H1 (cell line): ENCODE data around the gene AMZ1. TPM values are rescaled to one million over a fixed set of nuclear protein-coding genes. Genes with fewer than 3 reads are reported as not detected.
"Not testable (repeated sequence)": the region's sequence is repeated elsewhere in the genome, so short reads cannot be mapped to it uniquely, and the experiment has no call there.

ENCODE experiments used
- CTCF ChIA-PET: fragments of 300-600 bp; sonication (Branson Sonifier 250); formaldehyde crosslinking; loops from one replicate; lab custom pipeline; 2021; ENCODE audit not compliant: partially characterized antibody; lab: Charles Lee
- POLR2A ChIA-PET: fragments of 300-600 bp; sonication (Branson Sonifier 250); formaldehyde crosslinking; loops from one replicate; lab custom pipeline; 2021; ENCODE audit warnings: inconsistent platforms; ENCODE audit not compliant: partially characterized antibody; lab: Charles Lee
- DNase-seq, 2 experiments: peaks; one replicate each; pipeline versions ENCODE4 v3.0.0 to v3.0.0-alpha.2; 2010 to 2022; ENCODE audit warnings: low spot score in 2 of 2, low read depth in 1 of 2, mixed read lengths in 1 of 2
- FAIRE-seq: peaks from 2 replicates; lab custom pipeline; 2011; peaks lifted over from hg19 to GRCh38; lab: Jason Lieb, UNC
- H2AFZ ChIP-seq: 2 replicates; pipeline ENCODE4 v1.8.1; 2012; ENCODE audit warnings: low read length, inconsistent platforms
- H2AK5ac ChIP-seq: 2 replicates; pipeline ENCODE4 v1.6.1; 2013; ENCODE audit warnings: low read depth, low read length
- H2BK120ac ChIP-seq: replicated peaks from 2 replicates; pipeline ENCODE3; 2013; ENCODE audit warnings: low read depth, low read length, inconsistent platforms
- H2BK12ac ChIP-seq: 2 replicates; pipeline ENCODE4 v1.6.1; 2013; ENCODE audit warnings: low read depth, low read length
- H2BK15ac ChIP-seq: 2 replicates; pipeline ENCODE4 v1.6.1; 2013; ENCODE audit warnings: low read length
- H2BK20ac ChIP-seq: 2 replicates; pipeline ENCODE4 v1.6.1; 2013; ENCODE audit warnings: low read length
- H2BK5ac ChIP-seq: 2 replicates; pipeline ENCODE4 v1.6.1; 2013; ENCODE audit warnings: low read depth, low read length
- H3K14ac ChIP-seq: 2 replicates; pipeline ENCODE4 v1.6.1; 2013; ENCODE audit warnings: inconsistent platforms; ENCODE audit not compliant: insufficient read length
- H3K18ac ChIP-seq: 2 replicates; pipeline ENCODE4 v1.6.1; 2013; ENCODE audit warnings: low read length; ENCODE audit errors: extremely low read depth
- H3K23ac ChIP-seq: 2 replicates; pipeline ENCODE4 v1.6.1; 2013; ENCODE audit warnings: inconsistent platforms; ENCODE audit not compliant: insufficient read length
- H3K23me2 ChIP-seq: 2 replicates; pipeline ENCODE4 v1.6.1; 2013; ENCODE audit warnings: low read depth, low read length
- H3K27ac ChIP-seq: 2 replicates; pipeline ENCODE4 v1.6.1; 2011; ENCODE audit warnings: low read depth, low read length, inconsistent platforms
- H3K27me3 ChIP-seq, 4 experiments: replicated peaks in 1 of 4; 1 replicate in 1 of 4; 2 replicates in 3 of 4; pipeline versions ENCODE4 v1.6.1 to v1.8.1; 2011 to 2013; ENCODE audit warnings: low read length in 3 of 4, mild to moderate bottlenecking in 3 of 4, inconsistent platforms in 2 of 4, mixed read lengths in 2 of 4, moderate library complexity in 1 of 4; ENCODE audit not compliant: control insufficient read depth in 3 of 4, insufficient read depth in 3 of 4; ENCODE audit errors: extremely low read depth in 1 of 4
- H3K36me3 ChIP-seq, 4 experiments: 2 replicates each; pipeline versions ENCODE4 v1.6.1 to v1.8.1; 2011 to 2013; ENCODE audit warnings: mild to moderate bottlenecking in 4 of 4, low read length in 3 of 4, moderate library complexity in 2 of 4, control low read depth in 1 of 4, inconsistent platforms in 1 of 4; ENCODE audit not compliant: insufficient read depth in 4 of 4, control insufficient read depth in 2 of 4
- H3K4ac ChIP-seq: replicated peaks from 2 replicates; pipeline ENCODE3; 2013; ENCODE audit warnings: low read length, low read depth, mixed read lengths, inconsistent platforms; ENCODE audit not compliant: insufficient read length
- H3K4me1 ChIP-seq, 4 experiments: replicated peaks in 1 of 4; 1 replicate in 1 of 4; 2 replicates in 3 of 4; pipeline versions ENCODE4 v1.6.1 to v1.8.1; 2011 to 2013; ENCODE audit warnings: low read length in 3 of 4, inconsistent platforms in 2 of 4, mixed read lengths in 1 of 4; ENCODE audit not compliant: insufficient read depth in 4 of 4, control insufficient read depth in 3 of 4
- H3K4me2 ChIP-seq, 2 experiments: 2 replicates each; pipeline versions ENCODE4 v1.6.1 to v1.8.1; 2011 to 2013; ENCODE audit warnings: low read depth in 2 of 2, low read length in 2 of 2, control low read depth in 1 of 2, inconsistent platforms in 1 of 2, mild to moderate bottlenecking in 1 of 2; ENCODE audit not compliant: insufficient read depth in 1 of 2
- H3K4me3 ChIP-seq, 4 experiments: fragments of 200-600, 300-600 bp in 1 of 4; sonication (generic), shearing (Covaris generic), sonication (Bioruptor Twin) in 1 of 4; 2 replicates each; pipeline versions ENCODE4 v1.5.1 to v1.8.1; 2011 to 2016; ENCODE audit warnings: low read length in 4 of 4, low read depth in 3 of 4, control low read depth in 2 of 4, inconsistent platforms in 2 of 4, mild to moderate bottlenecking in 2 of 4, mixed read lengths in 1 of 4, moderate library complexity in 1 of 4; ENCODE audit not compliant: insufficient read depth in 2 of 4; ENCODE audit errors: extremely low read depth in 1 of 4
- H3K56ac ChIP-seq: replicated peaks from 2 replicates; pipeline ENCODE3; 2013; ENCODE audit warnings: low read depth, mild to moderate bottlenecking, mixed read lengths, low read length, inconsistent platforms; ENCODE audit not compliant: insufficient read length
- H3K79me1 ChIP-seq: 2 replicates; pipeline ENCODE4 v1.6.1; 2013; ENCODE audit warnings: low read depth, low read length, control low read depth
- H3K79me2 ChIP-seq, 2 experiments: 2 replicates each; pipeline versions ENCODE4 v1.6.1 to v1.8.1; 2012 to 2013; ENCODE audit warnings: low read length in 2 of 2, mild to moderate bottlenecking in 2 of 2, inconsistent platforms in 1 of 2; ENCODE audit not compliant: insufficient read depth in 2 of 2, control insufficient read depth in 1 of 2
- H3K9ac ChIP-seq, 4 experiments: replicated peaks in 1 of 4; 1 replicate in 1 of 4; 2 replicates in 3 of 4; pipeline versions ENCODE4 v1.6.1 to v1.8.1; 2011 to 2013; ENCODE audit warnings: low read depth in 3 of 4, low read length in 3 of 4, control low read depth in 2 of 4, mild to moderate bottlenecking in 2 of 4, moderate library complexity in 2 of 4, inconsistent platforms in 1 of 4; ENCODE audit errors: extremely low read depth in 1 of 4
- H3K9me3 ChIP-seq, 2 experiments: 2 replicates each; pipeline versions ENCODE4 v1.6.1 to v1.8.1; 2012 to 2013; ENCODE audit warnings: mild to moderate bottlenecking in 2 of 2, moderate library complexity in 2 of 2, control low read depth in 1 of 2, inconsistent platforms in 1 of 2, low read depth in 1 of 2, low read length in 1 of 2, mixed read lengths in 1 of 2; ENCODE audit not compliant: insufficient read depth in 2 of 2
- H4K20me1 ChIP-seq, 2 experiments: replicated peaks in 1 of 2; 2 replicates each; pipeline versions ENCODE3 to v1.8.1; 2011 to 2013; ENCODE audit warnings: inconsistent platforms in 2 of 2, low read length in 2 of 2, mild to moderate bottlenecking in 1 of 2; ENCODE audit not compliant: insufficient read depth in 2 of 2, control insufficient read depth in 1 of 2
- H4K5ac ChIP-seq: 2 replicates; pipeline ENCODE4 v1.6.1; 2013; ENCODE audit warnings: low read length, low read depth, mixed read lengths, inconsistent platforms; ENCODE audit not compliant: insufficient read length
- H4K8ac ChIP-seq: 2 replicates; pipeline ENCODE4 v1.8.0; 2013; ENCODE audit warnings: mild to moderate bottlenecking, moderate library complexity, low read length, inconsistent platforms; ENCODE audit not compliant: insufficient read depth; ENCODE audit errors: extremely low read depth
- H4K91ac ChIP-seq: replicated peaks from 2 replicates; pipeline ENCODE3; 2013; ENCODE audit warnings: low read length, mixed read lengths, inconsistent platforms; ENCODE audit not compliant: insufficient read length
- RFX5 ChIP-seq: IDR thresholded peaks from 2 replicates; pipeline ENCODE4 v1.6.1; 2011; ENCODE audit warnings: low read depth, low read length, improper control_type of control experiment, borderline replicate concordance
- WGBS, 2 experiments: shearing (Covaris generic) in 1 of 2; methylation state at CpG; one replicate each; pipeline versions ENCODE4 v1.1.6 to v1.1.7; 2013 to 2015; ENCODE audit warnings: low lambda C conversion rate in 2 of 2, mixed read lengths in 2 of 2, inconsistent platforms in 1 of 2, low coverage in 1 of 2, missing lambda C conversion rate in 1 of 2; ENCODE audit not compliant: insufficient replicate concordance in 2 of 2, insufficient coverage in 1 of 2, insufficient read length in 1 of 2; ENCODE audit errors: extremely low coverage in 1 of 2, missing lambda C conversion rate in 1 of 2; 5-methylcytosine and 5-hydroxymethylcytosine counted together
- polyA plus RNA-seq, 7 experiments: library from polyadenylated mRNA; depleted of rRNA in 3 of 7; stranded (reverse) in 5 of 7; unstranded in 2 of 7; fragments of >200 nt in 5 of 7; fragments of 200-250 nt in 2 of 7; gene quantifications; 1 replicate in 5 of 7; 2 replicates in 1 of 7; 4 replicates in 1 of 7; pipeline versions ENCODE4 v1.2.1 to v1.2.3, GENCODE V29; 2011 to 2013; ENCODE audit warnings: missing spikeins in 2 of 7, mixed read lengths in 2 of 7
- total RNA-seq: library from RNA; stranded (reverse); fragmentation: NEBNext Ultra II Directional; extraction: Animal tissue kit (Norgen Biotek cat#: 25700); gene quantifications from 2 replicates; pipeline ENCODE4 v1.2.1, GENCODE V29; 2021

AMZ1 gene
- total and polyA plus RNA-seq, 2 of the 8 experiments (the other 6 are each of a cell fraction or from before 2014, with no cell fraction given), result 0.59 to 1.4 TPM

DNA sequence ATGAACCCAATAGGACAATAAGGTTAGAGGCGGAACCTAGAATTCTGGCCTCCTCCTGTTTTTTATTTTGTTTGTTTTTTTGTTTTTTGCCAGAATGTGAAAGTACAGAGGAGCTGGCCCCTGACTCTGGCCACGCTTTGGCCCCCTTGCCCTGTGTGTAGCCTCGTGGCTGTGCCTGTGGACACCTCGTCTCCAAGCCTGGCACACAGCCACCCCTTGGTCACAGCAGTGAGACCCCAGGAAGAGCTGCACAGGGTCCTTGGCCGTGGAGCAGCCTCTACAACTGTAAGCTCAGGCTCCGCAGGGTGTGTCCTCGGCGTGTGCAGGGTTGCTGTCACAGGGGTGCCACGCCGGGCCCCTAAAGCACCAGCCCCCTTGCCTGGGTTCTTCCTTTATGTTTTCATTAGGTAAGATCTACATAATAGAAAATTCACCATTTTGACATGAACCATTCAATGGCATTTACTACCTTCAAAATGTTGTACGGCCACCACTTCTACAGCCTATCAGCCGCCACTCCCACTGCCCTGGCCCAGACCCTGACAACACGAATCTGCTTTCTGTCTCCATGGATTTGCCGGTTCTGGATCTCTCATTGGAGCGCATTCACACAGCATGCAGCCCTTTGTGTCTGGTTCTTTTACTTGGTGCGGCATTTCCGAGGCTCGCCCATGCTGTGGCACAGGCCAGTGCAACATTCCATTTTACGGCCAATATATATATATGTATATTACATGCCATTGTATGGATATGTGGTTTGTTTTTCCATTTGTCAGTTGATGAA, 51.0 kb downstream of the AMZ1 start (continued):
- no peak for TF ChIP-seq RFX5

DNA sequence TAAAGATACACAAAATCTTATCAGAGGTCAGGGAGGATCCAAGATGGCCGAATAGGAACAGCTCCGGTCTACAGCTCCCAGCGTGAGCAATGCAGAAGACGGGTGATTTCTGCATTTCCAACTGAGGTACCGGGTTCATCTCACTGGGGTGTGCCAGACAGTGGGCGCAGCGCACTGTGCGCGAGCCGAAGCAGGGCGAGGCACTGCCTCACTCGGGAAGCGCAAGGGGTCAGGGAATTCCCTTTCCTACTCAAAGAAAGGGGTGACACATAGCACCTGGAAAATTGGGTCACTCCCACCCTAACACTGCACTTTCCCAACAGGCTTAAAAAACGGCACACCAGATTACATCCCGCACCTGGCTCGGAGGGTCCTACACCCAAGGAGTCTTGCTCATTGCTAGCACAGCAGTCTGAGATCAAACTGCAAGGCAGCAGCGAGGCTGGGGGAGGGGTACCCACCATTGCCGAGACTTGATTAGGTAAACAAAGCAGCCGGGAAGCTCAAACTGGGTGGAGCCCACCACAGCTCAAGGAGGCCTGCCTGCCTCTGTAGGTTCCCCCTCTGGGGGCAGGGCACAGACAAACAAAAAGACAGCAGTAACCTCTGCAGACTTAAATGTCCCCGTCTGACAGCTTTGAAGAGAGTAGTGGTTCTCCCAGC, 55.7 kb downstream of the AMZ1 start:
- not testable (repeated sequence) for H2BK20ac ChIP-seq, H4K91ac ChIP-seq, H2AK5ac ChIP-seq, H4K8ac ChIP-seq, H3K23me2 ChIP-seq, H3K4me3 ChIP-seq, H3K79me1 ChIP-seq, H2AFZ ChIP-seq, H3K18ac ChIP-seq, H3K27me3 ChIP-seq, H3K9ac ChIP-seq, FAIRE-seq, H2BK15ac ChIP-seq, H3K4me2 ChIP-seq, H2BK120ac ChIP-seq, H3K4ac ChIP-seq, H3K14ac ChIP-seq, H4K5ac ChIP-seq, H3K23ac ChIP-seq, H2BK12ac ChIP-seq, H4K20me1 ChIP-seq, H3K27ac ChIP-seq, H3K56ac ChIP-seq, H3K9me3 ChIP-seq, H3K4me1 ChIP-seq, H2BK5ac ChIP-seq
- ChIA-PET POLR2A (interaction anchor here (1.0 kb wide), 1 partner anchor 10 kb away, joined by 3 read pairs; no protein-coding TSS in a partner anchor), CTCF (interaction anchor here (0.6 to 1.2 kb wide), 2 partner anchors 25 to 34 kb away, joined by 3 to 4 read pairs; no protein-coding TSS in a partner anchor)
- Histone ChIP-seq H3K79me2 (peaks cover 0 to 47% of the 10 kb centered on the region in 2 experiments; a peak in 2 of 4 replicates), H3K36me3 (peaks cover 0 to 11% (median 0%) of the 10 kb centered on the region in 4 experiments; a peak in 1 of 8 replicates)
- 95% methylated on average over 20 of the region's 20 CpGs; no CpG with 5 or more reads in 1 of the 2 experiments for WGBS, 2 experiments
- peak in 1 of 2 experiments; percentile 33 for DNase-seq
